Measurements from ENCODE around the gene CD58. TPM values are rescaled to one million over a fixed set of nuclear protein-coding genes. Genes with fewer than 3 reads are reported as not detected.
"Not testable (repeated sequence)": the region's sequence is repeated elsewhere in the genome, so short reads cannot be mapped to it uniquely, and the experiment has no call there.

The CD58 gene
- total RNA-seq, 3 donors from 2014 or later = 19.3 to 31.9 (median 31.0) TPM

DNA sequence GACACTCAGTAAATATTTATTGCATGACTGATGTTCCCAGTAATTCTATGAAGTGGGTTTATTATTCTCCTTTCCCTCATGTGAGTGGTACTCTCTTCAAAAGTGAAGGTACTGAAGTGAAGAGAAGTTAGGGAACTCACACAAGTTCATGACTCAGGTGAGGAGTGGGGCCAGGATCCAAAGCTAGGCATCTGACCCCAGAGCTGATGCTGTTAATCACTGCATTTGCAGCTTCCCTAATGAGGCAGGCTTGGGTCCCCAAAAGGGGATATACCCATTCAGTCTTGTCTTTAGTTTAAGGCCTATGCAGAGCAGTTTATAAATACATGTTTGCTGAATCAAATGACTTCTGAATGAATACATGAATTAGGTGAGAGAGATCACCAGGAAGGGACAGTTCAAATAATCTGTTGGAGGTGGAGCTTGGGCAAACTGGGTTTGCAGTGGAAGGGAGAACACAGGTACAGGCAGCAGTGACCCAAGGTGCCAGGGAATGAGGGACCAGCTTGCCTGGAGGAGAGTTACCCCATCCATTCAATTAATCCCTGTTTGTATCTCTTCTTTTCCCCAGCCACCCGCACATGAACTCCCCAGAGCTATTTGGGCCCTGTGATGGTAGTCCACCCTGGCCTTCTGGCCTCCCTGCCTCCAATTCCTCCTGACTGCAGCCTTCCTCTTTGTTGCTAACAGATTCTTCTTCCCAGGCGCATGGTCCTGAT lies 2.0 kb downstream of the CD58 start:
- peaks cover 13% of the 10 kb centered on the region for H3K4me1 ChIP-seq (ENCODE audit: low read depth)
- intact Hi-C loops (cut with DNase I, micrococcal nuclease) = no loop called here
- no peaks in the 10 kb centered on the region for H3K9me3 ChIP-seq
- H3K36me3 ChIP-seq (ENCODE audit: low read depth) = no peaks in the 10 kb centered on the region
- DNase-seq (no peak), ATAC-seq (no peak)
- no peak overlapping the region for H3K4me3 ChIP-seq
- TF ChIP-seq, protein P1, sequence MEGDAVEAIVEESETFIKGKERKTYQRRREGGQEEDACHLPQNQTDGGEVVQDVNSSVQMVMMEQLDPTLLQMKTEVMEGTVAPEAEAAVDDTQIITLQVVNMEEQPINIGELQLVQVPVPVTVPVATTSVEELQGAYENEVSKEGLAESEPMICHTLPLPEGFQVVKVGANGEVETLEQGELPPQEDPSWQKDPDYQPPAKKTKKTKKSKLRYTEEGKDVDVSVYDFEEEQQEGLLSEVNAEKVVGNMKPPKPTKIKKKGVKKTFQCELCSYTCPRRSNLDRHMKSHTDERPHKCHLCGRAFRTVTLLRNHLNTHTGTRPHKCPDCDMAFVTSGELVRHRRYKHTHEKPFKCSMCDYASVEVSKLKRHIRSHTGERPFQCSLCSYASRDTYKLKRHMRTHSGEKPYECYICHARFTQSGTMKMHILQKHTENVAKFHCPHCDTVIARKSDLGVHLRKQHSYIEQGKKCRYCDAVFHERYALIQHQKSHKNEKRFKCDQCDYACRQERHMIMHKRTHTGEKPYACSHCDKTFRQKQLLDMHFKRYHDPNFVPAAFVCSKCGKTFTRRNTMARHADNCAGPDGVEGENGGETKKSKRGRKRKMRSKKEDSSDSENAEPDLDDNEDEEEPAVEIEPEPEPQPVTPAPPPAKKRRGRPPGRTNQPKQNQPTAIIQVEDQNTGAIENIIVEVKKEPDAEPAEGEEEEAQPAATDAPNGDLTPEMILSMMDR (IDR thresholded peaks at IDR 0.05) = no peak

DNA sequence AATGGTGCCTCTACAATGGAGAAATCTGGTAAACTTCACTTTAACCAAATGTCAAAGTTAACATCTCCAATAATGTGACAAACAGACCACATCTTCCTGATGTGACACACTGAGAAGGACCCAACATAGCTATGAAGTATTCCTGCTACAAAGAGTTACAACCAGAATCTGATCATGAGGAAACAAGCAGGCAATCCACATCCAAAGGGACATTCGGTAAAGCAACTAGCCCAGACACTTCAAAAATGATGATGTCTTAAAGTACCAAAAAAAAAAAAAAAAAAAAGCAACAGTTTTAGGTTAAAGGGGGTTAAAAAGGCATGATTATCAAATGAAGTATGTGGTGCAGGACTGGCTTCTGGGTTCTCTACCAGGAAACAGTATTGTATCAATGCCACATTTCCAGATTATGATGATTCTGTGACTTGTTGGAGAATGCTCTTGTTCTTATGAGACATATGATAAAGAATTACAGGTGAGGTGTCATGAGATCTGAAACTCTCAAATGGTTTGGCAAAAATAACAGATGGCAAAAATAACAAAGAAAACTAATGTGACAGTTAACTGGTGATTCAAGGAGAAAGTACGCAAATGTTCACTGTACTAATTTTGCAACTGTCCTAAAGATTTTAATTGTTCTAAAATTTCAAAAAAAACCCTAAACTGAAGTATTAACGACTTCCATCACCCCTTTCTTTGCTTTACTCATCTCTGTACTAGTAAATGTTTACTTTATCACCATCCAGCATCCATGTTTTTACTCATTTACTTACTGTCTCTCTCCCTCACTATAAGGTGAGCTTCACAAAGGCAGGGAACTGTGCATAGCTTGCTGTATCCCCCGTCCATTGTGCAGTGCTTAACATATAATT lies 2.8 kb downstream of the CD58 start:
- no peak for DNase-seq
- peaks cover 13% of the 10 kb centered on the region for H3K4me1 ChIP-seq (ENCODE audit: low read depth)
- intact Hi-C loops (cut with DNase I, micrococcal nuclease) = no loop called here

GRCh38 chr1:116565222-116565621 lies 5.6 kb downstream of the CD58 start:
- Histone ChIP-seq H3K36me3 (ENCODE audit: low read depth) (no peaks in the 10 kb centered on the region), H3K4me1 (ENCODE audit: low read depth) (peaks cover 10% of the 10 kb centered on the region), H3K4me3 (no peak overlapping the region), H3K9me3 (no peaks in the 10 kb centered on the region)
- no peak for ATAC-seq
- intact Hi-C loops (cut with DNase I, micrococcal nuclease) = no loop called here
- TF ChIP-seq, protein P1 (IDR thresholded peaks at IDR 0.05) = no peak
- DNase-seq = no peak

More for the DNA sequence above, 2.8 kb downstream of the CD58 start:
- Histone ChIP-seq H3K4me3 (no peak overlapping the region), H3K9me3 (no peaks in the 10 kb centered on the region), H3K36me3 (ENCODE audit: low read depth) (no peaks in the 10 kb centered on the region)
- TF ChIP-seq, protein P1 (IDR thresholded peaks at IDR 0.05) = no peak
- ATAC-seq = no peak

GRCh38 chr1:116564426-116564825 lies 6.4 kb downstream of the CD58 start:
- no peaks in the 10 kb centered on the region for H3K36me3 ChIP-seq (ENCODE audit: low read depth)
- intact Hi-C loops (cut with DNase I, micrococcal nuclease) = no loop called here
- H3K4me1 ChIP-seq (ENCODE audit: low read depth) = peaks cover 6% of the 10 kb centered on the region
- H3K4me3 ChIP-seq = no peak overlapping the region
- no peak for DNase-seq
- TF ChIP-seq, protein P1 (IDR thresholded peaks at IDR 0.05) = no peak
- H3K9me3 ChIP-seq = no peaks in the 10 kb centered on the region
- ATAC-seq = no peak

DNA sequence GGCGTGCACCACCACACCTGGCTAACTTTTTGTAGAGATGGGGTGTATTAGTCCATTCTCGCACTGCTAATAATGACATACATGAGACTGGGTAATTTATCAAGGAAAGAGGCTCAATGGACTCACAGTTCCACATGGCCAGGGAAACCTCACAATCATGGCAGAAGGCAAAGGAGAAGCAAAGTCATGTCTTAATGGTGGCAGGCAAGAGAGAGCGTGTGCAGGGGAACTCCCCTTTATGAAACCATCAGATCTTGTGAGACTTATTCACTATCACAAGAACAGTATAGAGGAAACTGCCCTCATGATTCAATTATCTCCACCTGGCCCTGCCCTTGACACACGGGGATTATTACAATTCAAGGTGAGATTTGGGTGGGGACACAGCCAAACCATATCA lies 8.4 kb downstream of the CD58 start:
- intact Hi-C loops (cut with DNase I, micrococcal nuclease); H3K36me3 ChIP-seq (ENCODE audit: low read depth); H3K4me3 ChIP-seq; DNase-seq; ATAC-seq; H3K9me3 ChIP-seq; H3K4me1 ChIP-seq (ENCODE audit: low read depth): not testable (repeated sequence)

DNA sequence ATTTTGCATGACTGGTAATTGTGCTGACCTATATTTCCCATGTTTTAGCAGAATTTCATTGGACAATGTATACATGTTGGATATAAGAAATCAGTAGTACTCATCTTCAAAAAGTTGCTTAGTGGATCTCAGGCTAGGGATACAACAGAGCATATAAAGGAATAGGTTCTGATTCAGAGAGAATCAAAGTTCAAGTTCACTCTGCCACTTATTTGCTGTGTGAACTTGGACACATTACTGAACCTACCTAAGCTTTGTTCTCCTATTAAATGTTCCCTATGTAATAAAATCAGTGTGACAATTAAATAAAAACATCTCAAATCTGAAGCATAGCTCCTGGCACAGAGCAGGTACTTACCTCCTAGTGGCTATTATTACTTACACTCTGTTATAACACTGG lies 9.3 kb downstream of the CD58 start:
- H3K4me3 ChIP-seq = no peak overlapping the region
- ATAC-seq = peak; percentile 39
- TF ChIP-seq, protein P1 (IDR thresholded peaks at IDR 0.05) = no peak
- no peak for DNase-seq
- intact Hi-C loops (cut with DNase I, micrococcal nuclease) = no loop called here
- H3K36me3 ChIP-seq (ENCODE audit: low read depth) = no peaks in the 10 kb centered on the region
- no peaks in the 10 kb centered on the region for H3K9me3 ChIP-seq
- H3K4me1 ChIP-seq (ENCODE audit: low read depth) = peaks cover 11% of the 10 kb centered on the region
